ENCODE data around the gene KCTD15. TPM values are rescaled to one million over a fixed set of nuclear protein-coding genes. Genes with fewer than 3 reads are reported as not detected.
A peak's percentile ranks its signal among the peaks of the same experiment; 100 is the strongest.

The KCTD15 gene
- polyA plus RNA-seq, 3 donors = 1.6 to 43.2 (median 2.1) TPM

DNA sequence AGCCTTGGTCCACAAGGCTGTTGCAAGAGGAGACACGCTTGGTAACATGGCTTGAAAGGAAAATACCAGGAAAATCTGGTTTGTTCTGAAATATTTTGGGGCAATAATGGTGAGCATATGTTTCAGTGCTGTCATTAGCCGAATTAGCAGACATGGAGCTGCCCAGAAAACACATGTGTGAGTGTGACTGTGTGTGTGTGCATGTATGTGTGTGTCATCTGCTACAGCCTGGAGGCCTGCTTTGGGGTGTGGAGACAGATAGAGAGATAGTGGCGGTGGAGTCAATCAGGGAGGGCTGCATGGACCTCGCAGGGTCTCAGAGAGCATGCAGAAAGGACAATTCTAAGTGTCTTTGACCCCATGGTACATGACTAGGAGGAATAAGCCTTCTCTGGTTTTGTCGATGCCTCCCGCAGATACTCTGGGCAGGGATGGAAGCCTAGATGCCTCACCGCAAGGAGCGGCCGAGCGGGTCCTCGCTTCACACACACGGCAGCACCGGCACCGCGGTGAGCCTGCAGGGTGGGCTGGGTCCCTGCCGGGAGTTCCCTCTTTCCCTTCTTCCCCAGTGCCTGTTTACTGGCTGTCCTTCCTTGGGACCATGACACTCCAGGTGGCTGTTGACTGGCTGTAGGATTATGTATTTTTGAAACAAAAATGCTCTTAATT is 3.5 kb downstream of the KCTD15 start:
- Mint-ChIP-seq H3K4me3 (no peak overlapping the region), H3K27ac (peak overlapping the region in 1 of 7 donors; percentile 71), H3K36me3 (peaks cover 52 to 64% of the 10 kb centered on the region in 2 donors), H3K9me3 (no peaks in the 10 kb centered on the region), H3K4me1 (peaks cover 10% of the 10 kb centered on the region), H3K27me3 (ENCODE audit: low read depth in 3 of 3) (peaks cover 0 to 11% (median 5%) of the 10 kb centered on the region in 3 donors)
- intact Hi-C loops (cut with micrococcal nuclease) = no loop called here
- Histone ChIP-seq H3K9me3 (replicated peaks in 1 of 2; ENCODE audit: control insufficient read depth in 1 of 2, insufficient read depth in 1 of 2, low read length in 2 of 2) (no peaks in the 10 kb centered on the region), H3K4me2 (replicated peaks; ENCODE audit: extremely low read depth, low read length, poor library complexity, severe bottlenecking) (no peak overlapping the region), H3K36me3 (replicated peaks in 1 of 2; ENCODE audit: control insufficient read depth in 1 of 2, insufficient read depth in 2 of 2, low read length in 2 of 2) (peaks cover 45 to 60% of the 10 kb centered on the region in 2 donors), H3K27ac (ENCODE audit: low read depth in 1 of 2, low read length in 2 of 2) (no peak overlapping the region), H3K79me2 (ENCODE audit: insufficient read depth, low read length) (no peaks in the 10 kb centered on the region), H3K4me1 (ENCODE audit: control insufficient read depth in 1 of 2, insufficient read depth in 2 of 2, low read length in 2 of 2) (peaks cover 9 to 14% of the 10 kb centered on the region in 2 donors), H4K20me1 (ENCODE audit: insufficient read depth, low read length) (no peaks in the 10 kb centered on the region), H2AFZ (ENCODE audit: insufficient read depth, low read depth, low read length, poor library complexity, severe bottlenecking) (no peak overlapping the region), H3K4me3 (replicated peaks in 1 of 3; ENCODE audit: low read depth in 2 of 3, low read length in 3 of 3) (no peak overlapping the region), H3K9ac (ENCODE audit: insufficient read depth, low read length, poor library complexity, severe bottlenecking) (no peak overlapping the region), H3K27me3 (ENCODE audit: control insufficient read depth in 2 of 2, insufficient read depth in 2 of 2, low read length in 2 of 2) (no peaks in the 10 kb centered on the region)
- 97% methylated on average over 8 of the region's 16 CpGs for WGBS (ENCODE audit: insufficient coverage)
- TF ChIP-seq, protein P1, sequence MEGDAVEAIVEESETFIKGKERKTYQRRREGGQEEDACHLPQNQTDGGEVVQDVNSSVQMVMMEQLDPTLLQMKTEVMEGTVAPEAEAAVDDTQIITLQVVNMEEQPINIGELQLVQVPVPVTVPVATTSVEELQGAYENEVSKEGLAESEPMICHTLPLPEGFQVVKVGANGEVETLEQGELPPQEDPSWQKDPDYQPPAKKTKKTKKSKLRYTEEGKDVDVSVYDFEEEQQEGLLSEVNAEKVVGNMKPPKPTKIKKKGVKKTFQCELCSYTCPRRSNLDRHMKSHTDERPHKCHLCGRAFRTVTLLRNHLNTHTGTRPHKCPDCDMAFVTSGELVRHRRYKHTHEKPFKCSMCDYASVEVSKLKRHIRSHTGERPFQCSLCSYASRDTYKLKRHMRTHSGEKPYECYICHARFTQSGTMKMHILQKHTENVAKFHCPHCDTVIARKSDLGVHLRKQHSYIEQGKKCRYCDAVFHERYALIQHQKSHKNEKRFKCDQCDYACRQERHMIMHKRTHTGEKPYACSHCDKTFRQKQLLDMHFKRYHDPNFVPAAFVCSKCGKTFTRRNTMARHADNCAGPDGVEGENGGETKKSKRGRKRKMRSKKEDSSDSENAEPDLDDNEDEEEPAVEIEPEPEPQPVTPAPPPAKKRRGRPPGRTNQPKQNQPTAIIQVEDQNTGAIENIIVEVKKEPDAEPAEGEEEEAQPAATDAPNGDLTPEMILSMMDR (IDR thresholded peaks at IDR 0.05) = no peak
- no peak for DNase-seq

DNA sequence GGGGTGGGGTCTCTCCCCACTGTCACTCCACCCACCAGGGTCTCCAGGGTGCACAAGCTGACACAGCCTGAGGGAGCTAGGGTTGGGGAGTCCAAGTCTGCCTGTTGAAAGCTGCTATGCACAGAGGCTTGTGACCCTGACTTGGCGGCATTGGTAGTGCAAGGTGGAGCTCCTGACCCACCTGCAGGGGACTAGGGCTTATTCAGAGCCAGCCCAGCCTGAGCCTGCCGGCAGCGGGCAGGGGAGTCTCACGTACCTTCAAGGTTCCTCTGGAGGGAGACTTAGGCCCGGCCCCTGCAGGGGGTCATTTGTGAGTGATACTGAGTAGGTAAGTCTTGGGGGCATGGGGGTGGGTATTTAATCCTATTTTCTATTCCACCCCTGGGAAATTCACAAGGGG is 4.7 kb downstream of the KCTD15 start:
- Histone ChIP-seq H3K4me3 (replicated peaks in 1 of 3; ENCODE audit: low read depth in 2 of 3, low read length in 3 of 3) (no peak overlapping the region), H4K20me1 (ENCODE audit: insufficient read depth, low read length) (no peaks in the 10 kb centered on the region), H3K27ac (ENCODE audit: low read depth in 1 of 2, low read length in 2 of 2) (no peak overlapping the region), H2AFZ (ENCODE audit: insufficient read depth, low read depth, low read length, poor library complexity, severe bottlenecking) (no peak overlapping the region), H3K9me3 (replicated peaks in 1 of 2; ENCODE audit: control insufficient read depth in 1 of 2, insufficient read depth in 1 of 2, low read length in 2 of 2) (no peaks in the 10 kb centered on the region), H3K9ac (ENCODE audit: insufficient read depth, low read length, poor library complexity, severe bottlenecking) (no peak overlapping the region), H3K79me2 (ENCODE audit: insufficient read depth, low read length) (no peaks in the 10 kb centered on the region), H3K4me1 (ENCODE audit: control insufficient read depth in 1 of 2, insufficient read depth in 2 of 2, low read length in 2 of 2) (peaks cover 9 to 12% of the 10 kb centered on the region in 2 donors), H3K27me3 (ENCODE audit: control insufficient read depth in 2 of 2, insufficient read depth in 2 of 2, low read length in 2 of 2) (no peaks in the 10 kb centered on the region), H3K4me2 (replicated peaks; ENCODE audit: extremely low read depth, low read length, poor library complexity, severe bottlenecking) (no peak overlapping the region), H3K36me3 (replicated peaks in 1 of 2; ENCODE audit: control insufficient read depth in 1 of 2, insufficient read depth in 2 of 2, low read length in 2 of 2) (peaks cover 54 to 72% of the 10 kb centered on the region in 2 donors)
- no peaks in the 10 kb centered on the region for H3K9me3 Mint-ChIP-seq
- DNase-seq = no peak
- peaks cover 0 to 11% (median 5%) of the 10 kb centered on the region in 3 donors for H3K27me3 Mint-ChIP-seq (ENCODE audit: low read depth in 3 of 3)
- TF ChIP-seq, protein P1 (IDR thresholded peaks at IDR 0.05) = no peak
- no peak overlapping the region for H3K27ac Mint-ChIP-seq
- WGBS (ENCODE audit: insufficient coverage) = 100% methylated on average over 1 of the region's 5 CpGs
- no peak overlapping the region for H3K4me3 Mint-ChIP-seq
- H3K36me3 Mint-ChIP-seq = peaks cover 59 to 73% of the 10 kb centered on the region in 2 donors
- intact Hi-C loops (cut with micrococcal nuclease) = no loop called here
- peaks cover 13% of the 10 kb centered on the region for H3K4me1 Mint-ChIP-seq
